NCI-H2196 treated with DMSO at 0.1 percent for 48 hours (cell line): ENCODE measurements around the gene CXCL17.

ENCODE experiments used
- DNase-seq: peaks from one replicate; lab custom pipeline; 2025; ENCODE audit not compliant: unreplicated experiment; lab: John Stamatoyannopoulos, UW

The CXCL17 gene

GRCh38 chr19:42424712-42425131 lies 18.0 kb downstream of the CXCL17 start:
- DNase-seq = no peak

- DNase-seq = no peak
Measured at GRCh38 chr19:42424345-42424707, 18.4 kb downstream of the CXCL17 start.

DNA sequence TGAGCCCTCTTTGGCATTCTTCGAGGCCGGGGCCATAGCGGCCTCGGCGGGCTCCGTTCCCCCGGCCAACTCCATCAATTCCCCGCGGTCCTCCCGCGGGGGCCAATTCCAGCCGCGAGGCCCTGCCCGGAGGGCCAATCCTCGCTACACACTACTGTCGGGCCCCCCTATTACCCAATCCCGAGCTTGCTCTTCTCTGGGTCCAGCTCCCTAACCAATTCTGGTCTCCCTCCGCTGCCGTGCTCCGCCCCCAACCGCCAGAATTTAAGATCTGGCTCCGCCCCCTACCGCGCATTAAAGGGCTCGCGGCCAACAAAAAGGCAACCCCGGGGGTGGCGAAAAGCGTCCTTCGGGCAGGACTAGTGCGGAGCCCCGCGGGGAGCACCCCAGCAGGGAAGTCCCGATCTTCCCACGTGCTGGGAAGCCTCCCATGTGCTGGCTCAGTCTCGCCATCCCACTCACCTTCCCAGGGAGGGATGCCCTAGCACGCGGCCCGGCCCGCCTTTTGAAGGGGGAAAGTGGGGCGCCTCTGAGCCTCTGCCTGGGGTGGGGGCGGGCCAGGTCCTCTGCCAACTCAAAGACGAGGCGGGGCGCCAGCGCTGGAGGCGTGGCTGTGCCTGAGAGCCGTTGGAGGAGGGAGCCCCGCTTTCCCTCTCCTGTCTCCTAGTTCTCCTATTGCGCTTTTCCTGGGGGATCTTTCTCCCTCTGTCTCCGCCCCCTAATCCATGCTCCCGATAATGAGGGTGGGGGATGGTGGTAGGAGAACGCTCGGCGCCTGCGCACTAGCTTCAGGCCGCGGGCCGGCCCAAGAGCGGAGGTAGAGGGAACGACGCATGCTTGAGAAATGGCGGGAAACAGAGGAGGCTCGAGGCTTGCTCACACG lies 19.0 kb downstream of the CXCL17 start:
- peak; percentile 87 for DNase-seq

DNA sequence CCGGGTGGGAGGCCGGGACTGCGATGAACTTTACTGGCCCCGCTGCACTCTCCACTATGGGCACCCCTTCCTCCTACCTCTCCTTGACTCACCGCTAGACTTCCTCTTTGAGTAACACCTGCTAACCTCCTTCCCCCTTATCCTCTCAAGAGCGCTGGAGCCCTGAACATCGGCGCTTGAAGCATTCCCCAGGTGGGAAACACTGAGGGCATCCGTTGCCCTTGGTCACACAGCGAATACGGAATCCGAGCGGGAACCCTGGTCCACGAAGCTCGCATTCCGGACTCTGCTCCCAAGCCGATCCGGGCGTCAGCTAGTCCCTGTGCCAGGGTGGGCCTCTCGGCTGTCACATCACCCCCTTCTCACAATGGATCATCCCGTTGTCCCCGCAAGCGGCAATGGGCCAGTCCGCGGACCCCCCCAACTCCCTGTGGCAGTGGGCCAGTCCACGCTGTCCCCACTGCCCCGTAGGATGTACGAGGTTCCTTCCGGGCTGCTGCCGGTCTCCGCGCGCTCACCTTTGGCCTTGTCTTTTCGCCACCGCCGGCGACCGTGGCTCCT lies 19.8 kb downstream of the CXCL17 start:
- DNase-seq = no peak

GRCh38 chr19:42422092-42422900 lies 20.4 kb downstream of the CXCL17 start:
- DNase-seq = no peak

- no peak for DNase-seq
Measured at GRCh38 chr19:42421591-42422031, 21.1 kb downstream of the CXCL17 start.

- no peak for DNase-seq
Measured at GRCh38 chr19:42421101-42421500, 21.6 kb downstream of the CXCL17 start.

DNA sequence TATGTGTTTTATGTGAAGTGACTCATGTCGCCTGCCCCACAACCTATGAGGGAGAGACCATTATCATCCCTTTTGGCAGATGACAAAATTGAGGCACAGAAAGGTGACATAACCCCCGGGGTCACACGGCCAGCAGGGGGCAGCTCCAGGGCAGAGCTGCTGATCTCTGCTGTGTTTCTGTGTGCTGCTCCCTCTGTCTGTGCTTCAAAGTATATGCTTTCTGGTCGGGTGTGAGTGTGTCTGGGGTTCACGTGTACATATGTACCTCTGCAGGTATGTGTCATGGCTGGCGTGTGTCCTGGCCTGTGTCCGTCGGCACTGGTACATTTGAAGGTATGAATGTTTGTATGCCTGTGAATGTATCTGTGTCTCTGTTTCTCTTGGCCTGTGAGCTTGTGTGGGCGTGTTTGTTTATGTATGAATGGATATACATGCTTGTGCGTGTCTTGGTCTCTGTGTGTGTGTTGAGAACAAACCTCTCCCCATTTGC lies 22.6 kb downstream of the CXCL17 start:
- DNase-seq = no peak

- DNase-seq = no peak
Measured at GRCh38 chr19:42419309-42419708, 23.4 kb downstream of the CXCL17 start.

GRCh38 chr19:42412661-42413076 lies 30.1 kb downstream of the CXCL17 start:
- no peak for DNase-seq

DNA sequence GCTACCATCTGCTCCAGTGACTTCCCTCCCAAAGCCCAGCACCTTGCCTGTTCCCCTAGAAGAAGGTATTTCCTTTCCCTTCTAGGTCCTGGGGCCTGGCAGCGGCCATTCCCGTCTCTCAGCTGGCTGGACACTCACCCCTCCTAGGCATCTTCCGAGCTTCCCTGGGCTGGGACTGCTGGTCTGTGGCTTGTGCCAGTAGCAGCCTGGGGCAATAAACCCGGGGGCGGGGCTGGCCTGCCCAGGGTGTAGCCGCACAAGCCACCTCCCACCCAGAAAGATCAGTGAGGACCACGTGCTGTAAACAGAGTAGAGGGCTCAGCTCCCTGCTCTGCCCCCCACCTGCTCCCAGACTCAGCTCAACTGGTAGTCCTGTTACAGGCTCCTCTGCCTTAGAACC lies 30.5 kb downstream of the CXCL17 start:
- no peak for DNase-seq

DNA sequence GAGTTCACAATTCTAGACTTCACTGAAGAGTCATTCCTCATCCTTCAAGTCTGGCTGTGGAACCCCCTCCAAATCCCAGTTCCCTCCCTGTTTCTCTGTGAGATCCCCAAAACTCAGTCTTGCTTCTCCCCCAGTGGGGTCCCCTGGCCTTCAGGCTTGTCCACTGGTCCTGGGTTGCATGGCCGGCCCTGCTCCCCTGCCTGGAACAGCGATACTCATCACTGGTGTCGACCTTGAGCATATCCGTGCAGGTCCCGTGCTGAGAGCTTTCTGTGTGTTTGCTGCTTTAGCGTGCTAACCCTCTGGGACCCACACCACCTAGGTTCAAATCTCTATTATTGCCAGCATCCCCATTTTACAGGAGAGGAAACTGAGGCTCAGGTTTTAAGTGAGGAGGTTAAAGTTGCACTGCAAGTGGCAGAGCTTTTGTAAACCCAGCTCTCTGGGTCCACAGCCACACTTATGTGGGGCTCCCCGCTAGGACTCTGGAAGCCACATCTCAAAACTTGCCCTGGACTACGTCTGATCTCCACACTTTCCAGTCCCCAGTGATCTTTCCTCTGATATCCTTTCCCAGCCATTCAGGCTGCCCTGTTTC lies 31.1 kb downstream of the CXCL17 start:
- no peak for DNase-seq

DNA sequence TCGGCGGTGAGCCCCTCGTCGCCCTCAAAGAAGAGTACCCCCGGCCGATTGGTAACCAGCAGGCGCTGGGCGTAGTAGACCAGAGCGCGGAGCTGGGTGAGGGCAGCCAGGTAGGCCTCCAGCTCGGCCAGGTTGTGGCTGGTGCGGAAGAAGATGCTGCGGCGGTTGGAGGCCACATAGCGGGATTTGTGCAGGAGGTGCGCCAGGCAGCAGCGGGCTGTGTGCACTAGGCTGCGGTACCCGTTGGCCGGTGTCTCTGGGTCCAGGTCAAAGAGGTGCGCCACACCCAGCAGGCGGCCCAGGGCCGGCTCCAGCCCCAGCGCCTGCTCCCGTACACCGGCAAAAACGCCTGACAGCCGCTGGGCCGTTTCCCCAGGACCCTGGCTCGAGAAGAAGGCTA lies 32.4 kb downstream of the CXCL17 start:
- no peak for DNase-seq

DNA sequence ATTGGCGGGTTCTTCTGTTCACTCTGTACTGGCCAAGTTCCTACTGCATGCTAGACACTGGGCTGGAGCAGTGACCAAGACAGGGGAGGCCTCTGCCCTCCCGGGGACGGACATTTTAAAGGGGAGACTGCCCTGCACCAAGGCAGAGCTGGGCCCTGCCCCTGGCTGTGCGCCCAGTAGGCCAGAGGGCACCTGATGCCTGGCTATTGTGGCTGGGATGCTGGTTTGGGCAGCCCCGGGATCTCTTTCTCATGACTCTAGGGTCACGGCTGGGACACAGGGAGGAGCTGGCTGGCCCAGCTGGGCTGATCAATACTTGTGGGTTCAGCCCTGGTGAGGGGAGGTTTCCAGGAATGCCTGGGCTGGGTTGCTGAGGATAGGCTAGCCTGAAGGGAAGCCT lies 33.3 kb downstream of the CXCL17 start:
- no peak for DNase-seq

GRCh38 chr19:42407816-42408175 lies 35.0 kb downstream of the CXCL17 start:
- DNase-seq = no peak

- no peak for DNase-seq
Measured at GRCh38 chr19:42407085-42407815, 35.5 kb downstream of the CXCL17 start.

DNA sequence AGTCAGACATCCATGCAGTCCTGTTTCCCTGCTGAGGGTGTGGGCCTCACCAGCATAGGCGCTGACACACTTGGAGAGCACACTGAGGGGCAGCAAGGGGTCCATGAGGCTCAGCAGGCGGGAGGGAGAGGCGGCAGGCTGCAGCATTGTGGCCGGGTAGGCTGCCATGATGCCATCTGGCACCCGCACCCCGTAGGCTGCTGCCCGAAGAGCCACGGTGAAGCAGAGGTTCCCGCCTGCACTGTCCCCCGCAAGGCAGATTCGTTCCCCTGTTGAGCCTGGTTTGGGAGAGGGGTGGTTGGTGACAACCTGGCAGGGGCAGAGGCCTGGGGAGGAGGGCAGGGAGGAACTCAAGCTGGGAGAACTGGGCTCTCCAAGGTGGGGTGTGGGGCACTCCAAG lies 36.6 kb downstream of the CXCL17 start:
- DNase-seq = no peak

- DNase-seq = no peak
Measured at GRCh38 chr19:42403586-42403985, 39.2 kb downstream of the CXCL17 start.

DNA sequence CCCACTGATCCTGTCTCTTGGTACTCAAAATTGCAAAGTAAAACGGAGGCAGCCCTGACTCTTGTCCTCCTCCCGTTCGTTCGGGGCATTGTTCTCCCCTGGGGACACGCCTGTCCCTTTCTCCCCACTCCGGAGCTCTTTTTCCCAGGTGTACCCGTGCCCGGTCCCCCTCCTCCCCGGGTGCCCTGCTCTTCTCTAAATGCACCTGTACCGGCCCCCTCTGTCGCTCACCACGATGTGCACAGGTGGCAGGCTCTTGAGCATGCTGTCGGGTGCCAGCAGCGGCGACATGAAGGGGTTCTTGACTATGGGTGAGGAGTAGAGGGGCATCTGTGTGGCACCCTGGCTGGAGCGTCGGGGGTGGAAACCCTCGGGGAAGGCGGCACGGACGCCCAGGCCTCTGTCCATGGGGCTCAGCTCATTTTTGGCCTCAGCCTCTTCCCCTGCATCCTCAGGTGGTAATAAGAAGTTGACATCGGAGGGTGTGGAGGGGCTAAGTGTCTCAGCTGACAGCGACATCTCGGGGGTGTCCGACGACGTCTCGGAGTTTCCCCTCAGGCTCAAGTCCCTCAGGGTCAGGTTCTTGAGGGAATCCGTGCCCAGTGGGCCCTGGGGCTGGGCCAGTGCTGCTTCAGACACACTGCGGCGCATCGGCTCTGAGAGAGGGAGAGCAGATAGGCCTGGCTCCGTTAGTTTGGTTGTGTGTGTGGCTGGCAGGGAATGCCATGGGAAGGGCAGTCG lies 40.2 kb downstream of the CXCL17 start:
- DNase-seq = no peak
